PC-9 (cell line): ENCODE data around the gene ORC4. TPM values are rescaled to one million over a fixed set of nuclear protein-coding genes. Genes with fewer than 3 reads are reported as not detected.

ENCODE experiments used
- BruUV-seq: library from RNA; stranded (reverse); fragments of 400-500 nt; replicated peaks from 2 replicates; lab custom pipeline; 2021; lab: Mats Ljungman, UMichigan
- CTCF ChIA-PET: fragments of 300-600 bp; sonication (Branson Sonifier 250); formaldehyde crosslinking; loops from one replicate; lab custom pipeline; 2022; ENCODE audit warnings: antibody characterized with exemption; lab: Charles Lee
- POLR2A ChIA-PET: fragments of 300-600 bp; sonication (Branson Sonifier 250); formaldehyde crosslinking; loops from one replicate; lab custom pipeline; 2022; ENCODE audit warnings: antibody characterized with exemption; ENCODE audit not compliant: unreplicated experiment; lab: Charles Lee
- DNase-seq, 2 experiments: peaks; one replicate each; pipeline versions ENCODE4 v3.0.0 to v3.0.0-alpha.2; 2015 to 2022; ENCODE audit warnings: mixed read lengths in 1 of 2
- H2AFZ ChIP-seq: fragments of 200-600 bp; sonication (generic); 2 replicates; pipeline ENCODE4 v1.8.1; 2017; ENCODE audit warnings: antibody characterized with exemption
- H3F3A ChIP-seq: fragments of 200-600 bp; sonication (generic); 2 replicates; pipeline ENCODE4 v1.8.1; 2017; ENCODE audit warnings: antibody characterized with exemption, mild to moderate bottlenecking, low read depth; ENCODE audit not compliant: insufficient read depth
- H3K27ac ChIP-seq: fragments of 200-600 bp; sonication (generic); 2 replicates; pipeline ENCODE4 v1.6.1; 2016; ENCODE audit warnings: mixed run types
- H3K27me3 ChIP-seq: fragments of 200-600 bp; sonication (generic); 2 replicates; pipeline ENCODE4 v1.6.1; 2016; ENCODE audit warnings: low read depth, mixed run types; ENCODE audit not compliant: insufficient read depth
- H3K36me3 ChIP-seq: fragments of 200-600 bp; sonication (generic); 2 replicates; pipeline ENCODE4 v1.6.1; 2016; ENCODE audit warnings: low read depth, mixed run types
- H3K4me1 ChIP-seq: fragments of 200-600 bp; sonication (generic); replicated peaks from 2 replicates; pipeline ENCODE4 v1.6.1; 2016; ENCODE audit warnings: mixed run types; ENCODE audit not compliant: insufficient read depth
- H3K4me2 ChIP-seq: fragments of 200-600 bp; sonication (generic); 2 replicates; pipeline ENCODE4 v1.6.1; 2017; ENCODE audit warnings: mixed run types
- H3K4me3 ChIP-seq: fragments of 200-600 bp; sonication (generic); 2 replicates; pipeline ENCODE4 v1.6.1; 2016; ENCODE audit warnings: mixed run types
- H3K79me2 ChIP-seq: fragments of 200-600 bp; sonication (generic); 2 replicates; pipeline ENCODE4 v1.6.1; 2017; ENCODE audit warnings: low read depth, mixed run types
- H3K9me2 ChIP-seq: fragments of 200-600 bp; sonication (generic); 2 replicates; pipeline ENCODE4 v1.8.1; 2017; ENCODE audit warnings: mild to moderate bottlenecking; ENCODE audit not compliant: insufficient read depth
- H3K9me3 ChIP-seq: fragments of 200-600 bp; sonication (generic); 2 replicates; pipeline ENCODE4 v1.8.1; 2016; ENCODE audit warnings: low read depth; ENCODE audit not compliant: insufficient read depth
- H4K20me1 ChIP-seq: fragments of 200-600 bp; sonication (generic); 2 replicates; pipeline ENCODE4 v1.8.1; 2017; ENCODE audit not compliant: insufficient read depth
- CTCF ChIP-seq: fragments of 200-600 bp; sonication (generic); conservative IDR thresholded peaks from 2 replicates; pipeline ENCODE4 v1.6.1; 2017; ENCODE audit warnings: mixed run types, antibody characterized with exemption, mild to moderate bottlenecking, moderate library complexity
- EZH2 ChIP-seq: fragments of 200-600 bp; sonication (generic); IDR thresholded peaks from 2 replicates; pipeline ENCODE4 v1.8.0; 2017; ENCODE audit warnings: antibody characterized with exemption, low read depth
- intact Hi-C: fragments of 100-400 bp; cut with micrococcal nuclease; formaldehyde crosslinking; loops from one replicate; pipeline ENCODE4 v1.10.0; 2022; ENCODE audit not compliant: unreplicated experiment
- total RNA-seq: library from RNA; stranded (reverse); gene quantifications from 2 replicates; pipeline ENCODE4 v1.2.3, GENCODE V29; 2021

Gene ORC4
- total RNA-seq, 1 experiment from 2014 or later = 44.2 TPM

- Histone ChIP-seq H3K9me2 (no peaks in the 10 kb centered on the region), H3K36me3 (no peaks in the 10 kb centered on the region), H2AFZ (no peak overlapping the region), H3K79me2 (no peaks in the 10 kb centered on the region), H3K4me1 (no peaks in the 10 kb centered on the region), H3K4me3 (no peak overlapping the region), H3K27ac (no peak overlapping the region), H3K9me3 (no peaks in the 10 kb centered on the region), H3F3A (peaks cover 5% of the 10 kb centered on the region; the same call in 1 of the 2 replicates), H4K20me1 (no peaks in the 10 kb centered on the region), H3K27me3 (no peaks in the 10 kb centered on the region), H3K4me2 (no peak overlapping the region)
- intact Hi-C loops = no loop called here
- no peak for DNase-seq
- no TSS peak for BruUV-seq
- ChIA-PET CTCF (no interaction called here), POLR2A (no interaction called here)
- no peak for TF ChIP-seq CTCF
- TF ChIP-seq EZH2 = no peak
These were observed 94.7 kb downstream of the ORC4 start for GRCh38 chr2:147925886-147926285.

- Histone ChIP-seq H3K4me2 (no peak overlapping the region), H3K36me3 (no peaks in the 10 kb centered on the region), H3K27ac (no peak overlapping the region), H3K4me1 (no peaks in the 10 kb centered on the region), H3K79me2 (no peaks in the 10 kb centered on the region), H3F3A (peaks cover 5% of the 10 kb centered on the region; the same call in 1 of the 2 replicates), H3K4me3 (no peak overlapping the region), H4K20me1 (no peaks in the 10 kb centered on the region), H3K9me2 (no peaks in the 10 kb centered on the region), H3K9me3 (no peaks in the 10 kb centered on the region), H2AFZ (no peak overlapping the region), H3K27me3 (no peaks in the 10 kb centered on the region)
- BruUV-seq = no TSS peak
- no peak for TF ChIP-seq EZH2
- no peak for TF ChIP-seq CTCF
- intact Hi-C loops = no loop called here
- POLR2A ChIA-PET = no interaction called here
- no peak for DNase-seq
- CTCF ChIA-PET = no interaction called here
These were observed 95.9 kb downstream of the ORC4 start for GRCh38 chr2:147924647-147925046.

GRCh38 chr2:147923846-147924245, 96.7 kb downstream of the ORC4 start:
- BruUV-seq = no TSS peak

More at GRCh38 chr2:147923846-147924245, 96.7 kb downstream of the ORC4 start:
- Histone ChIP-seq H3K9me2 (no peaks in the 10 kb centered on the region), H3K36me3 (no peaks in the 10 kb centered on the region), H3K27ac (no peak overlapping the region), H2AFZ (no peak overlapping the region), H3F3A (peaks cover 5% of the 10 kb centered on the region; the same call in 1 of the 2 replicates), H3K4me2 (no peak overlapping the region), H4K20me1 (no peaks in the 10 kb centered on the region), H3K27me3 (no peaks in the 10 kb centered on the region), H3K79me2 (no peaks in the 10 kb centered on the region), H3K9me3 (no peaks in the 10 kb centered on the region), H3K4me1 (no peaks in the 10 kb centered on the region), H3K4me3 (no peak overlapping the region)
- ChIA-PET CTCF (no interaction called here), POLR2A (no interaction called here)
- intact Hi-C loops = no loop called here
- DNase-seq = no peak
- no peak for TF ChIP-seq EZH2
- TF ChIP-seq CTCF = no peak
